Central memory CD8-positive, alpha-beta T cell (primary cell): ENCODE measurements around the gene RPIA.

Experiments used
- ATAC-seq: fragments of 150-1000 bp; cut with Tn5 transposase; replicated peaks from 2 replicates; pipeline ENCODE4 v1.10.0; 2022; ENCODE audit warnings: mild to moderate bottlenecking, moderate FRiP score, moderate number of reproducible peaks; ENCODE audit not compliant: poor library complexity, severe bottlenecking; ENCODE audit errors: extremely low read depth
- DNase-seq, 2 donors: peaks; one replicate each; pipeline ENCODE4 v3.0.0; 2021; ENCODE audit warnings: low spot score in 2 of 2
- H3K27ac Mint-ChIP-seq: one replicate; pipeline ENCODE4 v1.8.0; 2022; ENCODE audit warnings: low read depth, mild to moderate bottlenecking, moderate library complexity, mixed read lengths
- H3K27me3 Mint-ChIP-seq: one replicate; pipeline ENCODE4 v1.8.0; 2022; ENCODE audit warnings: mixed read lengths
- H3K36me3 Mint-ChIP-seq: one replicate; pipeline ENCODE4 v1.8.0; 2022; ENCODE audit warnings: mild to moderate bottlenecking, moderate library complexity, mixed read lengths; ENCODE audit not compliant: insufficient read depth
- H3K4me1 Mint-ChIP-seq: one replicate; pipeline ENCODE4 v1.8.0; 2022; ENCODE audit warnings: mixed read lengths
- H3K4me3 Mint-ChIP-seq: one replicate; pipeline ENCODE4 v1.8.0; 2022; ENCODE audit warnings: mild to moderate bottlenecking, moderate library complexity, mixed read lengths
- H3K9me3 Mint-ChIP-seq: one replicate; pipeline ENCODE4 v1.8.0; 2022; ENCODE audit warnings: mixed read lengths

Gene RPIA

DNA sequence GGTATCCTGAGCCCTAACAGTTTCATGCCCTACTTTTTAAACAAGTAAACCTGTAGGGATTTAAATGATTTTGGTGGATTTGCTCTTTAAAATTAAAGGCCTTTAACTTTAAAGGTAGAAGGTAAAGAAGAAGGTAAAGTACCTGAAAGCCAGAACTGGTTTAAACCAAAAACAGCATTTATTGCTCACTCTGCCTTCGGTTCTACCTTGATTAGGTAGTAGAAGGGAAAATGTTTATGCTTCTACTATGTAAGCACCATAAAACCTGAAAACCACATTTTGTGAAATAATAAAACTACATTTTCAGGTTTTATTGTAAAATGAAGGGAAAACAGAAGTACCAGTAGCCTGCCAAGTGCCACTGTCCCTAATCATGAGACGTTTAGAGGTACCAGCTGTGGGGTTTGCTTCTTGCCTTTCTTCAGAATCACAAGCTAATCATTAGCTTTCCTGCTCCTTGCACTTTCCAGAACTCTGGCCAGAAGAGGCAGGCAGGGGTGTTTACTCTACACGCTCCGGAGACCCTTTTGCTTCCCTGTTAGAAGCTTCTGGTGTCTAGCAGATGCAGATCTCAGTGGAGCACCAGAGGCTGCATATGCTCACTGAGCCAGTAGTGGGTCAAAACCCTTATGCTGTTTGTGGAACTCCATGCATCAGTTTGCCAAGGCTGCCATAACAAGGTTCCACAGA lies 33.3 kb downstream of the RPIA start:
- Mint-ChIP-seq H3K4me3 (no peak overlapping the region), H3K4me1 (peaks cover 44% of the 10 kb centered on the region), H3K27ac (peak overlapping the region; percentile 10), H3K9me3 (no peaks in the 10 kb centered on the region), H3K27me3 (no peaks in the 10 kb centered on the region), H3K36me3 (peaks cover 4% of the 10 kb centered on the region)
- ATAC-seq (no peak), DNase-seq (no peak)

DNA sequence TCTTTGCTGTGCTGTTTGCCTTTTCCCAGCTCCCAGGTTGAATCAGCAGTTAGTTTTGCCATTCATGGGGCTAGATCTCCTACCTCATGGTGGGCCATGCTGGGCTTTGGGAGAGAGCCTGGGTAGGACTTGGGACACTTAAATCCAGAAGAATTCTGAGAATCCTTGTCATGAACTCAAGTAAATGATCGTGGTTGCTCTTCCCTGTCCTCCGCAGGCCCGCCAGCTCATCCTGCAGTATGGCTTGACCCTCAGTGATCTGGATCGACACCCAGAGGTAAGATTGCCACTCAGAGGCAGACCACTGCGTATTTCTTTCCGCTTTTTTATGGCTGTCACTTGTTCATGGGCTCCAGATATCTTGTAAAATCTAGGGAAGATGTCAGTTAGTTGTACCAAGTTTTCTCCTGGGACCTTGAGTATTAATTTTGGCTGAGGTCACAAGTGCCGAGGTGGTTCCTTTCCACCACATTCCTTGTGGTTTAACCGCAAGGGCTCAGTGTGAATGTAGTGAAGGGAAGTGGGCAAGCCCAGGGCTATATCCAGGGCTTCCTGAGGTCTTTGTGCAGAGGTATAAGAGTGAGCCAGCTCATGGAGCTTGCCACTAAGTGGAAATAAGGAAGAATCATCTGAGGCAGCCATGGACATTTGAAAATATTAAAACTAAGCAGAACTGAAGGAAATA lies 37.7 kb downstream of the RPIA start:
- no peak for ATAC-seq
- Mint-ChIP-seq H3K4me3 (no peak overlapping the region), H3K9me3 (no peaks in the 10 kb centered on the region), H3K27me3 (no peaks in the 10 kb centered on the region), H3K4me1 (peaks cover 36% of the 10 kb centered on the region), H3K36me3 (peaks cover 4% of the 10 kb centered on the region), H3K27ac (no peak overlapping the region)
- no peak for DNase-seq

DNA sequence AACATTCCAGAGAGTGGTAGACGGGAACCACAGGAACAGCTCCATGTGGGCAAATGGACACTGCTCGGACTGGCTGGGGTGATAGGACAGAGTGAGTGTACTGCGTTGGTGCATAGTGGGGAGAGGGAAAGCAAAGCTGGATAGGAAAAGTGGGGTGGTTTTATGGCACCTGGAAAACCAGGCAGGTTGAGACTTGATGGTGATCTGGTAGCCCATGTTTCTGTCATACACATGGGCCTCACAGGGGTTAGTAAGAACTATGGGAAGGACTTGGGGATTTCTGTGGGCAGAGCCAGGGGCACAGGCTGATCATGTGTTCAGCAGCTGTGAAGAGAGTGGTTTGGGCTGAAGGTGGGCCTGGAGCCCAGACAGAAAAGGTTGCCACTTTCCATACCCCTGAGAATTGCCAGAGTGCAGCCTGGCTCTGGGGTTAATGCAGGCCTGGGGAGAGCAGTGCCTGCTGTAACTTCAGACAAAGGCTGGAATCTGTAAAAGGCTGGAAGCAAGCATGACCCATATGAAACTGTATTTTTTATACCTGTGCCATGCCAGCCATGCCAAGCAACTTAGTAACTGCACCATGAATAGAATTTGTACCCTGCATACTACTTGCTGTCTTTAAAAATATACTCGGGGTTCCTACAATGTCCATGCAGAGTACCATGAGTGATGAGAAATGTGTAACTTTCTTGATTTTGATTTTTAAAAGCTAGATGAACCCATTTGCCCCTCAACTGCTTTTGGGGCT lies 41.9 kb downstream of the RPIA start:
- Mint-ChIP-seq H3K4me1 (peaks cover 18% of the 10 kb centered on the region), H3K4me3 (no peak overlapping the region), H3K9me3 (no peaks in the 10 kb centered on the region), H3K27me3 (no peaks in the 10 kb centered on the region), H3K36me3 (peaks cover 20% of the 10 kb centered on the region), H3K27ac (peak overlapping the region; percentile 76)
- ATAC-seq (no peak), DNase-seq (no peak)

GRCh38 chr2:88735133-88735532 lies 43.7 kb downstream of the RPIA start:
- Mint-ChIP-seq H3K36me3 (peaks cover 20% of the 10 kb centered on the region), H3K4me1 (peaks cover 6% of the 10 kb centered on the region), H3K9me3 (no peaks in the 10 kb centered on the region), H3K27me3 (no peaks in the 10 kb centered on the region), H3K4me3 (no peak overlapping the region), H3K27ac (no peak overlapping the region)
- ATAC-seq: no peak
- DNase-seq: no peak

DNA sequence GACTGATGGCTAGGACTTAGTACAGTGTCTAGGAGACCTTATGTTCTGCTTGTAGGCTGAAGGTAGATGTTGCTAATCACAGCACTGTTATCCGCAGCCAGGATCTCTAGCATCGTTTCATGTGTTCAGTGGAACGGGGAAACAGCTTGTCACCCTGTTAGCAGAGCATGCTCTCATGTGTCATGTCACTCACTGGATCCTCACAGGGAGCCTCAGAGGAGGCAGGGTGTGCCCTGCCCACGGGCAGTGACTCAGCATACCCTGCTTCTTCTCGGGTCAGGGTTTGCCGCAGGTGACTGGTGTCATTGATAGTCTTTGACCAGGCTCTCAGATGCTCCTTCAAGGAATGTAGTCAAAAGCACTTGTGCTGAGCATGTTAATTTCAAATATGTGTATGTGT lies 44.4 kb downstream of the RPIA start:
- Mint-ChIP-seq H3K4me1 (peaks cover 6% of the 10 kb centered on the region), H3K36me3 (peaks cover 20% of the 10 kb centered on the region), H3K4me3 (no peak overlapping the region), H3K27me3 (no peaks in the 10 kb centered on the region), H3K27ac (no peak overlapping the region), H3K9me3 (no peaks in the 10 kb centered on the region)
- DNase-seq (no peak), ATAC-seq (no peak)

DNA sequence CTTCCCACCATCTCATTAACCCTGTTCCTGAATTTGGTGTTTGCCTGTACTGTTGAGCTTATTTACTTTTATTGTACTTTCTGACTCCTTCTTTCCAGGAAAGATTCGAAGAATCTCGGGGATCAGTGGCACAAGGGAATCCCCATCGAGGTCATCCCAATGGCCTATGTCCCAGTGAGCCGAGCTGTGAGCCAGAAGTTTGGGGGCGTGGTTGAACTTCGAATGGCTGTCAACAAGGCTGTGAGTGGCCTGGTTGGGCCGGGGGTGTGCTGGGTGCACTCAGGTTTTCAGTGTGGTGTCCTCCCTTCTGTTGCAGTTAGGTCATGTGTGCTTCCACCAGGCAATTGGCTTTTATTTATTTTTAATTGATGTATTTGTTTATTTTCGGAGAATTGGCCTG lies 45.0 kb downstream of the RPIA start:
- Mint-ChIP-seq H3K4me3 (no peak overlapping the region), H3K27ac (peak overlapping the region; percentile 46), H3K9me3 (no peaks in the 10 kb centered on the region), H3K36me3 (peaks cover 20% of the 10 kb centered on the region), H3K4me1 (peaks cover 6% of the 10 kb centered on the region), H3K27me3 (no peaks in the 10 kb centered on the region)
- ATAC-seq: no peak
- DNase-seq: no peak

- Mint-ChIP-seq H3K36me3 (peaks cover 23% of the 10 kb centered on the region), H3K9me3 (no peaks in the 10 kb centered on the region), H3K27ac (peak overlapping the region; percentile 46), H3K4me3 (no peak overlapping the region), H3K27me3 (no peaks in the 10 kb centered on the region), H3K4me1 (peaks cover 6% of the 10 kb centered on the region)
- ATAC-seq (no peak), DNase-seq (no peak)
Observed at GRCh38 chr2:88737385-88737784, 45.9 kb downstream of the RPIA start.

- DNase-seq (no peak), ATAC-seq (no peak)
- H3K27ac Mint-ChIP-seq: no peak overlapping the region
- peaks cover 4% of the 10 kb centered on the region for H3K4me1 Mint-ChIP-seq
- peaks cover 30% of the 10 kb centered on the region for H3K36me3 Mint-ChIP-seq
- no peaks in the 10 kb centered on the region for H3K9me3 Mint-ChIP-seq
- no peak overlapping the region for H3K4me3 Mint-ChIP-seq
- no peaks in the 10 kb centered on the region for H3K27me3 Mint-ChIP-seq
Observed at GRCh38 chr2:88738271-88738670, 46.8 kb downstream of the RPIA start.

DNA sequence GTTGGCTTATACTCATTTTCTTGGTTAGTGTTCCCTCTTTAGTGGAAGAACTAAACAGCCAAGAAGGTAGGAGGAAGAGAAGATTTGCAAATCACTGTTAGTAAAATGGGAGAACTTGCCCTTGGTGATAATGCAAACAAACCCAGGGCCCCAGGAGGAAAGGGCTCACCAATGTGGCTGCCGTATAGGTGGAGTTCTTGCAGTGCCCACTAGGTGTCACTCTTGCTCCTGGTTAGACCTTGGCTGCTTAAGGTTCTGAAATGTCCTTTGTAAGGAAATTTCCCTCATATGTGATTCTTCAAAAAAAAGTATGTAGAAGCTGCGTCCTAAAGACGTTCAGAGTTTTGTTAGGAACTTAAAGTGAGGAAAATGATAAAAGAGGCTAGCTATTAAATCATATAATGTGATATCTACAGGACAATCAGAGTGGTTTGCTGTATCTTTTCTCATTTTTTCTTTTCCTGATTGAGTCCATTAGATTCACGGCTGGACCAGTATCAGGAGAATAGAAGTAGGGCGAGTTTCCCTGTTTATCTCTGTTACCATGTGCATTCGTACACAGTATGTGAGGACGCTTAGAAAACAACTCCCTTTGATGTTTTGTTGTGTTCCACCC lies 48.6 kb downstream of the RPIA start:
- Mint-ChIP-seq H3K4me1 (peaks cover 13% of the 10 kb centered on the region), H3K36me3 (peaks cover 35% of the 10 kb centered on the region), H3K9me3 (no peaks in the 10 kb centered on the region), H3K4me3 (no peak overlapping the region), H3K27me3 (no peaks in the 10 kb centered on the region), H3K27ac (no peak overlapping the region)
- no peak for ATAC-seq
- peak; percentile 48 to 56 for DNase-seq

DNA sequence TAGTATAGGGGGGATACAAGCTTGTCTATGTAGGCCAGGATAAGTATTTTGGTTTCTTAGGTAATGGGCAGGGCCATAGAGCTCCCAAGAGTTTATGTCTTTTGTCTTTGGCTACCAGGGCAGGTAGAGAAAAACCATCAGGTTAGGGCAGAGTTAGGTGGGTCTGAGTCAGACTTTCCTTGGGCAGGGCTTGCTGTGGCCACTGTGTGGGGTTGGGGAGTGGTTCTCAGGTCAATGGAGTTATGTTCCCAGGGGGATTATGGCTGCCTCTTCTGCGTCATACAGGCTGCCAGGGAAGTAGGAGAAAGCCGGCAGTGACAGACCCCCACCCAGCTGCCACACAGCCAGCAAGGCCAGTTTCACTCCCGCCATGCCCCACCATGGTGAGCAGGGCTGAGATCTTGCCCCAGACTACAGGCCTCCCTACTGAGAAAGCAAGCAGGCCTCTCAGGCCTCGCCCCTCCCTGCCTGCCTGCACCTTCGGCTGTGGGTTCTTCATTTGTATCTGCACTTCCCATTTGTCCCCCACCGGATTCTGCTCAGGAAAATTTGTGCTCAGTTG lies 55.5 kb downstream of the RPIA start:
- no peak overlapping the region for H3K4me3 Mint-ChIP-seq
- no peaks in the 10 kb centered on the region for H3K27me3 Mint-ChIP-seq
- H3K4me1 Mint-ChIP-seq: peaks cover 13% of the 10 kb centered on the region
- no peak overlapping the region for H3K27ac Mint-ChIP-seq
- peaks cover 60% of the 10 kb centered on the region for H3K36me3 Mint-ChIP-seq
- DNase-seq (no peak), ATAC-seq (no peak)
- H3K9me3 Mint-ChIP-seq: peaks cover 6% of the 10 kb centered on the region

DNA sequence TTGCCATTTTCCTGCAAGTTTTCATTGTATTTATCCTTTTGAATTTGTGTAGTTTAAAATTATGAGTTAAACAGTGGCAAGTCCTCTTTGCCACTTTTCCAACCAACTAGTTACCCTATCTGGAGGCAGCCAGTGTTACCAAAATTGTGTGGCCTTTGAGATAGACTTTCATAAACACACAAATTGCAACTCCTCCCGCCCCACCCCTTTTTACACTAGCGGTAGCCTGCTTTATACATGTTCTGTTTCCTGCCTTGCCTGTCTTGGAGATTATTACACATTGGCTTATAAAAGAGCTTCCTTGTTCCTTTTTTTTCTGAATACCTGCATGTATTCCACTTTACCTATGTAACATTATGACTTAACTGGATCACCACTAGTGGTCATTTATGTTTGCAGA lies 56.5 kb downstream of the RPIA start:
- no peak overlapping the region for H3K4me3 Mint-ChIP-seq
- H3K9me3 Mint-ChIP-seq: peaks cover 6% of the 10 kb centered on the region
- peaks cover 56% of the 10 kb centered on the region for H3K36me3 Mint-ChIP-seq
- no peaks in the 10 kb centered on the region for H3K27me3 Mint-ChIP-seq
- H3K27ac Mint-ChIP-seq: no peak overlapping the region
- ATAC-seq (no peak), DNase-seq (no peak)
- peaks cover 12% of the 10 kb centered on the region for H3K4me1 Mint-ChIP-seq

GRCh38 chr2:88751768-88752167 lies 60.3 kb downstream of the RPIA start:
- H3K4me1 Mint-ChIP-seq: no peaks in the 10 kb centered on the region
- peaks cover 35% of the 10 kb centered on the region for H3K36me3 Mint-ChIP-seq

More at GRCh38 chr2:88751768-88752167, 60.3 kb downstream of the RPIA start:
- no peak overlapping the region for H3K4me3 Mint-ChIP-seq
- H3K27me3 Mint-ChIP-seq: no peaks in the 10 kb centered on the region
- DNase-seq: no peak
- H3K27ac Mint-ChIP-seq: no peak overlapping the region
- no peak for ATAC-seq
- no peaks in the 10 kb centered on the region for H3K9me3 Mint-ChIP-seq
